Naive thymus-derived CD8-positive, alpha-beta T cell (primary cell): ENCODE data around the gene KIF25. TPM values are rescaled to one million over a fixed set of nuclear protein-coding genes. Genes with fewer than 3 reads are reported as not detected.

ENCODE experiments used
- ATAC-seq, 2 donors: fragments of 150-1000 bp; cut with Tn5 transposase in 1 of 2; sonication (Bioruptor Pico), chemical (Tn5 transposase) in 1 of 2; 1 replicate in 1 of 2; 2 replicates in 1 of 2; pipeline ENCODE4 v1.10.0; 2021; ENCODE audit warnings: mild to moderate bottlenecking in 2 of 2, moderate library complexity in 2 of 2
- POLR2A ChIA-PET: fragments of 350-600 bp; sonication (Branson Sonifier 250); formaldehyde crosslinking; loops from one replicate; lab custom pipeline; 2021; ENCODE audit warnings: antibody characterized with exemption; lab: Charles Lee
- DNase-seq, 10 donors: peaks; one replicate each; pipeline versions ENCODE4 v3.0.0 to v3.0.0-alpha.2; 2020 to 2022
- H3K27ac Mint-ChIP-seq, 10 donors: one replicate each; pipeline ENCODE4 v1.8.0; 2020 to 2022; ENCODE audit warnings: mild to moderate bottlenecking in 10 of 10, mixed read lengths in 10 of 10, moderate library complexity in 4 of 10, inconsistent platforms in 1 of 10
- H3K27me3 Mint-ChIP-seq, 5 donors: one replicate each; pipeline ENCODE4 v1.8.0; 2021 to 2022; ENCODE audit warnings: mixed read lengths in 5 of 5
- H3K36me3 Mint-ChIP-seq, 3 donors: one replicate each; pipeline ENCODE4 v1.8.0; 2020 to 2022; ENCODE audit warnings: mixed read lengths in 3 of 3, mild to moderate bottlenecking in 2 of 3, inconsistent platforms in 1 of 3
- H3K4me1 Mint-ChIP-seq, 4 donors: one replicate each; pipeline ENCODE4 v1.8.0; 2021 to 2022; ENCODE audit warnings: mixed read lengths in 4 of 4
- H3K4me3 Mint-ChIP-seq, 10 donors: one replicate each; pipeline ENCODE4 v1.8.0; 2020 to 2022; ENCODE audit warnings: mild to moderate bottlenecking in 10 of 10, mixed read lengths in 10 of 10, moderate library complexity in 6 of 10, inconsistent platforms in 1 of 10
- H3K9me3 Mint-ChIP-seq, 9 donors: one replicate each; pipeline ENCODE4 v1.8.0; 2020 to 2022; ENCODE audit warnings: mixed read lengths in 9 of 9, mild to moderate bottlenecking in 3 of 9, inconsistent platforms in 1 of 9, moderate library complexity in 1 of 9
- polyA plus RNA-seq, 3 donors: library from polyadenylated mRNA; unstranded; fragments of 300-500 nt; fragmentation: Illumina TruSeq; gene quantifications; one replicate each; pipeline ENCODE4 v1.2.3, GENCODE V29; 2021
- total RNA-seq, 8 experiments: library from RNA in 2 of 8; stranded (reverse) in 2 of 8; gene quantifications; one replicate each; pipeline ENCODE4 v1.2.3 and lab custom pipeline; 2021 to 2026

Gene KIF25
- total and polyA plus RNA-seq, 5 experiments from 2014 or later = not detected

GRCh38 chr6:168016176-168016620 is 18.7 kb downstream of the KIF25 start:
- Mint-ChIP-seq H3K4me1 (no peaks in the 10 kb centered on the region), H3K36me3 (peaks cover 0 to 16% (median 7%) of the 10 kb centered on the region in 3 donors), H3K9me3 (peaks cover 7 to 35% (median 25%) of the 10 kb centered on the region in 9 donors), H3K27ac (no peak overlapping the region), H3K4me3 (no peak overlapping the region), H3K27me3 (peaks cover 1 to 20% (median 9%) of the 10 kb centered on the region in 5 donors)
- no peak for DNase-seq
- ATAC-seq = no peak
- POLR2A ChIA-PET = no interaction called here

GRCh38 chr6:168016721-168017525 is 19.5 kb downstream of the KIF25 start:
- DNase-seq = no peak
- no peaks in the 10 kb centered on the region for H3K4me1 Mint-ChIP-seq
- peaks cover 1 to 20% (median 9%) of the 10 kb centered on the region in 5 donors for H3K27me3 Mint-ChIP-seq
- H3K27ac Mint-ChIP-seq = no peak overlapping the region
- H3K36me3 Mint-ChIP-seq = peaks cover 0 to 9% (median 2%) of the 10 kb centered on the region in 3 donors
- H3K4me3 Mint-ChIP-seq = no peak overlapping the region
- H3K9me3 Mint-ChIP-seq = peaks cover 3 to 27% (median 18%) of the 10 kb centered on the region in 9 donors
- POLR2A ChIA-PET = no interaction called here
- ATAC-seq = no peak

- DNase-seq (no peak), ATAC-seq (no peak)
- POLR2A ChIA-PET = no interaction called here
- no peak overlapping the region for H3K27ac Mint-ChIP-seq
- H3K4me3 Mint-ChIP-seq = no peak overlapping the region
- H3K4me1 Mint-ChIP-seq = no peaks in the 10 kb centered on the region
- peaks cover 2 to 20% (median 9%) of the 10 kb centered on the region in 5 donors for H3K27me3 Mint-ChIP-seq
- H3K9me3 Mint-ChIP-seq = peaks cover 0 to 20% (median 15%) of the 10 kb centered on the region in 9 donors
- peaks cover 0 to 2% (median 2%) of the 10 kb centered on the region in 3 donors for H3K36me3 Mint-ChIP-seq
These were observed 20.2 kb downstream of the KIF25 start for GRCh38 chr6:168017629-168018028.

GRCh38 chr6:168018664-168019063 is 21.2 kb downstream of the KIF25 start:
- peaks cover 0 to 2% (median 0%) of the 10 kb centered on the region in 3 donors for H3K36me3 Mint-ChIP-seq
- no peak for DNase-seq
- peaks cover 2 to 20% (median 9%) of the 10 kb centered on the region in 5 donors for H3K27me3 Mint-ChIP-seq
- no peak overlapping the region for H3K27ac Mint-ChIP-seq
- no peaks in the 10 kb centered on the region for H3K4me1 Mint-ChIP-seq
- no peak overlapping the region for H3K4me3 Mint-ChIP-seq
- no peak for ATAC-seq
- peaks cover 0 to 18% (median 11%) of the 10 kb centered on the region in 9 donors for H3K9me3 Mint-ChIP-seq
- POLR2A ChIA-PET = no interaction called here

- POLR2A ChIA-PET = no interaction called here
- H3K4me3 Mint-ChIP-seq = no peak overlapping the region
- ATAC-seq = no peak
These were observed 22.8 kb downstream of the KIF25 start for GRCh38 chr6:168020242-168020641.

GRCh38 chr6:168021581-168021980 is 24.1 kb downstream of the KIF25 start:
- H3K27me3 Mint-ChIP-seq = peaks cover 8 to 23% (median 11%) of the 10 kb centered on the region in 5 donors
- POLR2A ChIA-PET = no interaction called here
- no peaks in the 10 kb centered on the region for H3K4me1 Mint-ChIP-seq
- no peak overlapping the region for H3K27ac Mint-ChIP-seq
- peaks cover 0 to 15% (median 5%) of the 10 kb centered on the region in 9 donors for H3K9me3 Mint-ChIP-seq
- no peak for DNase-seq
- no peak for ATAC-seq
- no peak overlapping the region for H3K4me3 Mint-ChIP-seq
- H3K36me3 Mint-ChIP-seq = peaks cover 0 to 2% (median 0%) of the 10 kb centered on the region in 3 donors

More at GRCh38 chr6:168020242-168020641, 22.8 kb downstream of the KIF25 start:
- H3K27ac Mint-ChIP-seq = no peak overlapping the region
- no peak for DNase-seq
- H3K4me1 Mint-ChIP-seq = no peaks in the 10 kb centered on the region
- peaks cover 6 to 23% (median 10%) of the 10 kb centered on the region in 5 donors for H3K27me3 Mint-ChIP-seq
- H3K9me3 Mint-ChIP-seq = peaks cover 0 to 15% (median 7%) of the 10 kb centered on the region in 9 donors
- H3K36me3 Mint-ChIP-seq = peaks cover 0 to 2% (median 0%) of the 10 kb centered on the region in 3 donors

GRCh38 chr6:168022488-168023321 is 25.2 kb downstream of the KIF25 start:
- no peaks in the 10 kb centered on the region for H3K4me1 Mint-ChIP-seq
- H3K9me3 Mint-ChIP-seq = peaks cover 0 to 15% (median 4%) of the 10 kb centered on the region in 9 donors
- POLR2A ChIA-PET = interaction anchor here (0.6 kb wide), 1 partner anchor 195 kb away, joined by 3 read pairs; no protein-coding TSS in a partner anchor
- H3K27me3 Mint-ChIP-seq = peaks cover 7 to 29% (median 13%) of the 10 kb centered on the region in 5 donors
- H3K36me3 Mint-ChIP-seq = no peaks in the 10 kb centered on the region
- H3K4me3 Mint-ChIP-seq = no peak overlapping the region
- no peak overlapping the region for H3K27ac Mint-ChIP-seq
- DNase-seq (no peak), ATAC-seq (no peak)

- Mint-ChIP-seq H3K27me3 (peaks cover 7 to 29% (median 15%) of the 10 kb centered on the region in 5 donors), H3K4me3 (no peak overlapping the region), H3K4me1 (no peaks in the 10 kb centered on the region), H3K36me3 (no peaks in the 10 kb centered on the region), H3K9me3 (peaks cover 0 to 7% (median 0%) of the 10 kb centered on the region in 9 donors), H3K27ac (no peak overlapping the region)
- POLR2A ChIA-PET = no interaction called here
- DNase-seq (no peak), ATAC-seq (no peak)
These were observed 27.6 kb downstream of the KIF25 start for GRCh38 chr6:168024951-168025510.

- Mint-ChIP-seq H3K4me1 (no peaks in the 10 kb centered on the region), H3K4me3 (no peak overlapping the region), H3K9me3 (peaks cover 0 to 4% (median 0%) of the 10 kb centered on the region in 9 donors), H3K27me3 (peaks cover 7 to 35% (median 15%) of the 10 kb centered on the region in 5 donors), H3K36me3 (no peaks in the 10 kb centered on the region), H3K27ac (no peak overlapping the region)
- ATAC-seq (no peak), DNase-seq (no peak)
- POLR2A ChIA-PET = no interaction called here
These were observed 28.6 kb downstream of the KIF25 start for GRCh38 chr6:168025831-168026710.

GRCh38 chr6:168026925-168027324 is 29.5 kb downstream of the KIF25 start:
- Mint-ChIP-seq H3K4me3 (no peak overlapping the region), H3K27ac (no peak overlapping the region), H3K27me3 (peaks cover 7 to 43% (median 18%) of the 10 kb centered on the region in 5 donors), H3K4me1 (no peaks in the 10 kb centered on the region), H3K36me3 (no peaks in the 10 kb centered on the region), H3K9me3 (peaks cover 0 to 4% (median 0%) of the 10 kb centered on the region in 9 donors)
- POLR2A ChIA-PET = no interaction called here
- ATAC-seq = no peak
- DNase-seq = no peak

- POLR2A ChIA-PET = no interaction called here
- peaks cover 0 to 4% (median 0%) of the 10 kb centered on the region in 9 donors for H3K9me3 Mint-ChIP-seq
- ATAC-seq = no peak
- H3K27me3 Mint-ChIP-seq = peaks cover 8 to 48% (median 21%) of the 10 kb centered on the region in 5 donors
- no peaks in the 10 kb centered on the region for H3K36me3 Mint-ChIP-seq
- no peak for DNase-seq
- H3K27ac Mint-ChIP-seq = no peak overlapping the region
- no peaks in the 10 kb centered on the region for H3K4me1 Mint-ChIP-seq
- H3K4me3 Mint-ChIP-seq = no peak overlapping the region
These were observed 30.1 kb downstream of the KIF25 start for GRCh38 chr6:168027521-168027920.
